Amniotic epithelial cell (primary cell): ENCODE measurements around the gene DOCK3.
"Not testable (repeated sequence)": the region's sequence is repeated elsewhere in the genome, so short reads cannot be mapped to it uniquely, and the experiment has no call there.

ENCODE experiments used
- DNase-seq: peaks from one replicate; pipeline ENCODE4 v3.0.0-alpha.2; 2010; ENCODE audit warnings: low read depth

DOCK3 gene

DNA sequence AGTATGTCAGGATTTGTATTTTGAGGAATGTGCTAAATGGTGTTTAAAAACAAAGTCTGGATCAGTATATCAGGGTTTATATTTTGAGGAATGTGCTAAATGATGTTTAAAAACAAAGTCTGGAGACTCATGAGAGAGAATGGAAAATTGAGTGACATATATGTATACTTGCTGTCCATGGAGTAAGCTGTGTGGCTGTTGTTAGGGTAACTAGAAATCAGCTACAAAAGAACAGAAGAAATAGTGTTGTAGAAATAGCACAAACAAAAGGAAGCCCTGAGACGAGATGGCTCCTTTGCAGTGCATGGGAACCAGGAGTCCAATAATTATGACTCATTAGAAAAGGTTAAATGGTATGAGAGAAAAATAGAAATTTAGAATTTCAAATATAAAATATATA, 427.7 kb downstream of the DOCK3 start:
- no peak for DNase-seq

- no peak for DNase-seq
Observed at GRCh38 chr3:51106242-51106876, 431.6 kb downstream of the DOCK3 start.

- no peak for DNase-seq
Observed at GRCh38 chr3:51110586-51110985, 435.9 kb downstream of the DOCK3 start.

- DNase-seq, result no peak
Observed at GRCh38 chr3:51122944-51123343, 448.2 kb downstream of the DOCK3 start.

DNA sequence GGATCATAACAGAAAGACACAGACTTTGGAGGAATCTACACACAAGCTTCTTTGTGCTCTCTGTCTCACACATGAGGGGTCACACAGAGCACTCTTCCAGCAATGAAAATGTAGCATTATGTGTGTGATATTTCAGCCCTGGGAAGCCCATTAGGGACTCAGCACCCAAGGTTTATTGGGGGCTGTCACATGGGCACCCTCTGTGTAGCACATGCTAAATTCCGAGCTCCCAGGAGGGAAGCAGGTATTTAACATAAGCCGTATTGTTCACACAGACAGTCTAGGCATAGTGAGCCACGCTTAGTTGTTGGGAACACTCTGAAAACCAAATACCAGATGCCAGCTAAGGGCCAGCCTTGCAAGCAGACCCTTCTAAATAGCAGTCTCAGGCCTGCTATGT, 448.8 kb downstream of the DOCK3 start:
- DNase-seq, result no peak

DNA sequence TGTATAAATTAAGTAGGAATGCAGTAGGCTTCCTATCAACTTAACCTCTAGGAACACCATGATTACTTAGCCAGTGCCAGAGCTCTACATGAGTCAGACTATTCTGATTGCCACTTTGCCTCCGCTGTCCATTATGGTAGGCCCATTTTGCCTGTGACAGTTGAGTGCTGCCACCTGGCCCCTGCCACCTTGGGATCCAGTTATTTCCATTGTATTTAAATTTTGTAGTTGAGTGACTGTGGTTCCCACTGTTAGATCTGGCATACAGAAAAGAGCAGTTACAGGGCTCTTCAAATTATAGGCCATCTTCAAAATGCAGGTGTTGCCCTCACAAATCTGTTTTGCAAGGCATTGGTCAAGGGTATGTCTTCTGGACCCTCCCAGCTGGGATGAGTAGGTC, 456.9 kb downstream of the DOCK3 start:
- DNase-seq, result not testable (repeated sequence)

DNA sequence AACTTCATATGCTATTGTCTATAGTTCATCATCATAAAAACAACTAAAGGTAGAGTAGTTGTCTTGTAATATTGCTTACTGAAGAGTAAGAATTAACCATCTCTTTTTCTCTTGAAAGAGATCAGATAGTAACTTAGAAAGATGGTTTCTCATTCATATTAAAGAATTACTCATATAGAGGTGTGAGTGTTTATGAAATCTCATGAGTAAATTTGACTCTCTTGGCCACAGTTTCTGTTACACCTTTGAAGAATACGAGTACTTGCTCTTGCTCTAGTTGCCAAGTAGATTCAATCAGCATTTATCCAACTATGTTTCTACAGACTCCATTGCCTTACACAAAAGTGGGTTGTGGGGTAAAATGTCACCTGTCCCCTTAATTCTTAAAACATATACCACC, 463.0 kb downstream of the DOCK3 start:
- DNase-seq, result no peak

GRCh38 chr3:51139616-51140015, 464.9 kb downstream of the DOCK3 start:
- no peak for DNase-seq

GRCh38 chr3:51141573-51141972, 466.8 kb downstream of the DOCK3 start:
- DNase-seq, result no peak

DNA sequence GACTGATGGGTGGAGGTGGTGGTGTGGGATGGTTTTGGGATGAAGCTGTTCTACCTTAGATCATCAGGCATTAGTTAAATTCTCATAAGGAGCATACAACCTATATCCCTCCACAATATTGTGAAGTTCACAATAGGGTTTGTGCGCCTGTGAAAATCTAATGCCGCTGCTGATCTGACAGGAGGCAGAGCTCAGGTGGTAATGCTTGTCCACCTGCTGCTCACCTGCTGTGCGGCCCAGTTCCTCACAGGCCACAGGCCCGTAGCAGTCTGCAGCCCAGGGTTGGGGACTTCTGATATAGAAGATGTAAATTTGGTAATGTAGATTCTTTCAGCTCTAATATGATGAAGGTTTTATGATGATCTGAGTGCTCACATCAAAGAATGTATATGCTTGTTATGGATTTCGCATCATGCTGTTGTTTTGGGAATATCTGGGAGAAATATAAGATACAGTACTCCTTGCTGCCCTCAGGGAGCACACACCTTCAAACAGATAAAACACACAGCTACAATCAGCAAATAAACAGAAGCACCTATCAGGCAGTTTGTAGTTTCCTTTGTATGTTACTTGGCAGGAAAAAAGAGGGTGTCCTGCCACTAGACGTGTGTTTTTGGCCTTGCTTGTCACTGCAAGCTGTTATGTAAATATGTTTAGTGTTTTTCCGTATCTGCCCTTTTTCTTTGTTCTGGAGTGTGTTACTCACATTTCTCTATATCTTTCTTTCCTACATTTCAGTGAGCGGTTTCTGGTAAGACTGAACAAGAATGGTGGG, 471.3 kb downstream of the DOCK3 start:
- DNase-seq, result no peak

GRCh38 chr3:51146781-51147180, 472.1 kb downstream of the DOCK3 start:
- no peak for DNase-seq

GRCh38 chr3:51156147-51156546, 481.4 kb downstream of the DOCK3 start:
- DNase-seq, result no peak

DNA sequence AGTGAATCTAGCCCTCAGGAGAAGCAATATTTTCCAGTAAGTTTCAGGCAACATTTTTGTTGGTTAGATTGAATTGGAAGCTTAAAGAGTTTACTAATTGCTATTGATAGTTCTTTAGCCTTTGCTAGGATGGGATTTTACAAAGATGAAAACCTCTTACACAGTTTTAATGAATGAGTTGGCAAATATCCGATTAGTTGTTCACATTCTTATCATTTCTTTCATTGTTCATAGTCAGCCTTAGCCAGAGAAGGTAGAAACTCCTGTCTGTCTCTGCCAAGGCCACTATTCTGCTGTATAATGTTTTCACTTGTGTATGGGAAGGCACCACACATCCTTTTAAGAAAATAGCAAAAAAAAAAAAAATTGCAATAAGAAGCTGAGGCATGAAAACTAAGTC, 488.3 kb downstream of the DOCK3 start:
- DNase-seq, result no peak

DNA sequence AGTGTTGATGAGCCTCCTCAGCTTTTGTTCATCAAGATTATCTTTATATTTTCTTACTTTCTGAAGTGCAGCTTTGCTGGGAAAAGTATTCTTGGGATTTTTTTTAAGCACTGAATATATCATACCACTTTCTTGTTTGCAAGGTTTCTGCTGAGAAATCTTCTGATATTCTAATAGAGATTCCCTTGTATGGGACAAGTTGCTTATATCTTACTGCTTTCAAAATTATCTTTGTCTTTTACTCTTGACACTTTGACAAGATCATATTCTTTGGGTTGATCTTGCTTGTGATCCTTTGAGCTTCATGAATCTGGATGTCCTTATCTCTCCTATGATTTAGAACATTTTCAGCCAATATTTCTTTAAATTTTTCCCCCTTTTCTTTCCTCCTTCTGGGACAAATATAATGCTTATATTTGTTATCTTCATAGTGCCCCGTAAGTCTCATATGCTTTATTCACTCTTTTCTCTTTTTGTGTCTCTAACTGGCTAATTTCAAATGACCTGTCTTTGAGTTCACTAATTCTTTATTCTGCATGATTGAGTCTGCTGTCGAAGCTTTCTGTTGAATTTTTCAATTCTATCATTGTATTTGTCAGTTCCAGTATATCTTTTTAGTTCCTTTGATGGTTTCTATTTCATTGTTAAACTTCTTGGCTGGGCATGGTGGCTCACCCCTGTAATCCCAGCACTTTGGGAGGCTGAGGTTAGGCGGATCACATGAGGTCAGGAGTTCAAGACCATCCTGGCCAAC, 499.0 kb downstream of the DOCK3 start:
- no peak for DNase-seq

DNA sequence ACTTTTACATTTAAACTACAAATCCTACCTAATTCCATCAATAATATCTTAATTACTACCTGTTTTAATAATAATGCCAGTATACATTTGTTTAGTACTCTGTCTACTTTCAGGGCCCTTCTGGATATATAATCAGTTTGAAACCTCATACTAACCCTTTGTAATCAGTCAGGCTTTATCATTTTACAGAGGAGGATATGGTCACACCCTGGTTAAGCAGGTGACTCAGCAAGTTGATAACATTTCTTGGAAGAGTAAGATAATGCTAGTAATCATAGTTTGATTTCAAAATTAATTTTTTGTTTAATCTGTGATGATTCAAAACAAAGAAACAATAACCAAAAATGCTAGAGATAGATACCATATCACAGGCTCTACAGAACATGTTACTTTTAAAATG, 502.2 kb downstream of the DOCK3 start:
- DNase-seq, result no peak

GRCh38 chr3:51186446-51186845, 511.7 kb downstream of the DOCK3 start:
- DNase-seq, result not testable (repeated sequence)

- DNase-seq, result no peak
Observed at GRCh38 chr3:51190199-51190598, 515.5 kb downstream of the DOCK3 start.

DNA sequence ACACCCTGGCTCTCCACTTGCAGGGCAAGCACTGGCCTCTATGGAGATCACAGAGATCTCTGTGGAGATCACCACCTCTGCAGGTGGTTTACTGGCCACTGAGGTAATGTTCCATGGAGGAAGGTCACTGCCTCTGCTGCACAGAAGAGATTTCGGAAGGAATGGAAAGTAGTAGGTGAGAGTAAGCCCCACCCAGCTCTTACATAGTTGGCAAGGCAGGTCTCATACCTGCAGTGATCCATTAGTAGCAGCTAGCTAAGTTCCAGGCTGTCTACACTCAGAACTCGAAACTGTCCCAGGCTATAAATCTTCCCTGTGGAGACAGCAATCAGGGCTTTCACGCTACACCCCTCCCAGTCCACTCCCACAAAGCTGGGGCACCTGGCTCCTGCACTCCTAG, 516.1 kb downstream of the DOCK3 start:
- no peak for DNase-seq

DNA sequence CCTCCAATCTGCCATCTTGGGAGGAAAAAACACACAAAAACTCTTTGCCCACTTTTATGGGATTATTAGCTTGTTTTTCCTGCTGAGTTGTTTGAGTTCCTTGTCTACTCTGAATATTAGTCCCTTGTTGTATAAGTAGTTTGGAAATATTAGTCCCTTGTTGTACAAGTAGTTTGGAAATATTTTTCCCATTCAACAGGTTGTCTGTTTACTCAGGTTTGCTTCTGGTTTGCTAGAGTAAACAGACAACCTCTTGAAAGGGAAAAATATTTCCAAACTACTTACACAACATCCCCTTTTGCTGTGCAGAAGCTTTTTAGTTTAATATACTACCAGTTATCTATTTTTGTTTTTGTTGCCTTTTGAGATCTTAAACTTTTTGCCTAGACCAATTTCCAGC, 517.0 kb downstream of the DOCK3 start:
- DNase-seq, result no peak

DNA sequence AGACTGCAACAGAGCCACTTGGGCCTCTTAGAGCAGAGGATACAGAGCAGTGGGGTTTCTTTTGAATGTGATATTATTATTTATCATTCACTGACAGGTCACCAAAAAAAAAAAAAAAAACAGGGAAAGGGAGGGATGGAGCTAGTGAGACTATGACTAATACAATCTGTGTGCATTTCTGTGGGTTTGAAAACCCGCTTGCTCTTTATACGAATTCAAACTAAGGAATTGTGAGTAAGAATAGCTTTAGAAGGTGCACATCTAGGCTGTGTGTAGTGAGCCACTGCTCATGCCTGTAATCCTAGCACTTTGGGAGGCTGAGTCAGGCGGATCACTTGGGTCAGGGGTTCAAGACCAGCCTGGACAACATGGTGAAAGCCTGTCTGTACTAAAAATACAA, 523.8 kb downstream of the DOCK3 start:
- DNase-seq, result no peak

DNA sequence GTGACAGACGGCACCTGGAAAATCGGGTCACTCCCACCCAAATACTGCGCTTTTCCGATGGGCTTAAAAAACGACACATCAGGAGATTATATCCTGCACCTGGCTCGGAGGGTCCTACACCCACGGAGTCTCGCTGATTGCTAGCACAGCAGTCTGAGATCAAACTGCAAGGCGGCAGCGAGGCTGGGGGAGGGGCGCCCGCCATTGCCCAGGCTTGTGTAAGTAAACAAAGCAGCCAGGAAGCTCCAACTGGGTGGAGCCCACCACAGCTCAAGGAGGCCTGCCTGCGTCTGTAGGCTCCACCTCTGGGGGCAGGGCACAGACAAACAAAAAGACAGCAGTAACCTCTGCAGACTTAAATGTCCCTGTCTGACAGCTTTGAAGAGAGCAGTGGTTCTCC, 524.6 kb downstream of the DOCK3 start:
- not testable (repeated sequence) for DNase-seq

DNA sequence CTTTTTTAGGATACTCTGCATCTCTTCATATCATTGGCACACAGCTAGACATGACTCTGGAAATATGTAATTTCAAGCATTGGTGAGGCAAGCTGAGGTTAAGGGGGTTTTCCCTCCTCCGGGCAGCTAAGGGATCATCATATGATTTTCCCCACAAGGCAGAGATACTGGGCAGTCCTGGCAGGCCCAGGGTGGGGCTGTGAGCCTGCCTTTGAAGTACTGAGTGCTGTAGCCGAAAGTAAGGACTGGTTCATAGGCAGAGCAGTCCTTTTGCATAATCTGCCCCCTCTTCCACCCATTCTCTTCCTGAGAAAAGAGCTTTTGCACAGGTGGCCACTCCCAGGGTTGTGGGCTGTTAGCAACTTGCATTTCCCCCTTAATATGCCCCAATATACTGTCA, 541.6 kb downstream of the DOCK3 start:
- DNase-seq, result no peak

GRCh38 chr3:51221959-51222358, 547.2 kb downstream of the DOCK3 start:
- DNase-seq, result no peak
